Stimulated activated CD4-positive, alpha-beta T cell treated with anti-CD3 and anti-CD28 coated beads, Interleukin-15, amount 100 ng/mL, for 1 hour (primary cell): ENCODE data around the gene TCF7L2.

ENCODE experiments used
- DNase-seq, 2 donors: peaks; one replicate each; pipeline ENCODE4 v3.0.0-alpha.2; 2020; ENCODE audit warnings: low read depth in 1 of 2, low spot score in 1 of 2

The TCF7L2 gene

DNA sequence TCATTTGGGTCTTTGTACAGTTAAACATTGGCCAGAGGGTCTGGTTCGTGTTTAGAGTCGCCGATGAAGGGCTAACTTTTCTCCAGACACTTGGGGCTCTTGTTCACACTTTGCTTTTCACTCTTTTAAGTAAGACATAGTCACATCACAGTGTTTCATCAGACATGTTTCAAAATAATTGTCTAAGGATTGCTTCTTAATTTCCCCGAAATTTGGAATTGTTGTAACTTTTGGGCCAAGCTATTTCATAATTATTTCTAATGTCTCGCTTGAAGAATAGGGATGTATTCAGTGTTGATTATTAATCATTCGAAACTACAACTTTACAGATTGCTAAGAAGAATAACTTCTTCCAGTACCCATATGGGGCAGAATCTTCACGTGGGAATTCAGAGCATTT is 92.8 kb downstream of the TCF7L2 start:
- no peak for DNase-seq

GRCh38 chr10:113044016-113044755 is 94.1 kb downstream of the TCF7L2 start:
- DNase-seq, result no peak

GRCh38 chr10:113045147-113046055 is 95.4 kb downstream of the TCF7L2 start:
- no peak for DNase-seq

GRCh38 chr10:113047151-113047550 is 97.1 kb downstream of the TCF7L2 start:
- DNase-seq, result no peak

- DNase-seq, result no peak
Measured at GRCh38 chr10:113047605-113047962, 97.5 kb downstream of the TCF7L2 start.

DNA sequence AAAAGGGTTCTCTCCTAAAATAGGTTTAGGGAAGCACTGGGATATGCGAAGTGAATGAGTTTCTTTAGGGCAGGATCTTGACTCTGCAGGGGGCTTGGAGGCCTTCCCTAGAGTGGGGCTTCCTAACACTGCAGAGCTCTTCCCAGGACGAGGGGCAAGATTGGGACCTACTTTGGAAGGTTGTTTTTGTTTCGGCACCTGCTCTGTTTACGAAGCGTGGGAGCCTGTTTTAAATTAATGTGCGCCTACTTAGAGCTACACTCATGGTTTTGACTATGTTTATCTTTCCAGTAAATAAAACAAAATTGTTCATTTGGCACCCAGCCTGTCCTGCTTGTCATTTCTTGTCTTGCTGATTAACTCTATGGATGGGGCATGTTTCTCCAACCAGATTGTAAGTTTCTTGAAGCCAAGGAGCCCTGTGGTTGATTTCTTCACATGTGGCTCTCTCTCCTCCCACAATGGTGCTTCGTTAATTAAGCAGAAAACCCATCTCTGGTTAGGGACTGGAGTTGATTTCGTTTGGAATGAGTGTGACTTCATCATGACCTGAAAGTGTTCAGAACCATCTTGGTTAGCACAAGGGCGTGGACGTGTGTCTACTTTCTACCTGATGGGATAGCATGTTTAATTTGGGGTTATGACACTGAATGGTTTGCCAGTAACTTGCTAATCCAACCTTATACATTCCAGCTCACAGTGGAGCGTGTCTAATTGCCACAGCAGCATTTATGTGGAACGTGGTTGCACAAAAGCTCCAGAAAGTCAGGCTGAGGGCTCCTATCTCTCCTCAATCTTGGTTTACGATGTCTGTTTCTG is 98.1 kb downstream of the TCF7L2 start:
- DNase-seq, result no peak

DNA sequence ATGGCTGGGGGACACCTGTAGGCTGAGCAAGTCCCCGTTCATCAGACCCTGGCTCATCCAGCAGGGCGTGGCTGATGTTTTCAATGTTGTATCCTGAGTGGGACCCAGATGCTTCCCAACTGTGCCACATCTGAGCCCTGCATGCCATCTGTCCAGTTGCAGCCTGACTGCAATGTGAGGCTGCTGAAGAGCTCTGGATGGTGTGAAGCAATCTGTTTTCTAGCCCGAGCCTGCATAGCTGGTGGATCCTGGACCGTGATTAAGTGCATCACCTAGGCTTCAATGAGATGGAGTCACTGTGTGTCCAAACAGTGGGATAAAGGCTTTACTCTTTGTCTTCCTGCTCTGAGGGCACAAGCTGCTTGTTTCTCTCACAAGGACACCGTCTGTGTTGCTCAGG is 99.8 kb downstream of the TCF7L2 start:
- no peak for DNase-seq

DNA sequence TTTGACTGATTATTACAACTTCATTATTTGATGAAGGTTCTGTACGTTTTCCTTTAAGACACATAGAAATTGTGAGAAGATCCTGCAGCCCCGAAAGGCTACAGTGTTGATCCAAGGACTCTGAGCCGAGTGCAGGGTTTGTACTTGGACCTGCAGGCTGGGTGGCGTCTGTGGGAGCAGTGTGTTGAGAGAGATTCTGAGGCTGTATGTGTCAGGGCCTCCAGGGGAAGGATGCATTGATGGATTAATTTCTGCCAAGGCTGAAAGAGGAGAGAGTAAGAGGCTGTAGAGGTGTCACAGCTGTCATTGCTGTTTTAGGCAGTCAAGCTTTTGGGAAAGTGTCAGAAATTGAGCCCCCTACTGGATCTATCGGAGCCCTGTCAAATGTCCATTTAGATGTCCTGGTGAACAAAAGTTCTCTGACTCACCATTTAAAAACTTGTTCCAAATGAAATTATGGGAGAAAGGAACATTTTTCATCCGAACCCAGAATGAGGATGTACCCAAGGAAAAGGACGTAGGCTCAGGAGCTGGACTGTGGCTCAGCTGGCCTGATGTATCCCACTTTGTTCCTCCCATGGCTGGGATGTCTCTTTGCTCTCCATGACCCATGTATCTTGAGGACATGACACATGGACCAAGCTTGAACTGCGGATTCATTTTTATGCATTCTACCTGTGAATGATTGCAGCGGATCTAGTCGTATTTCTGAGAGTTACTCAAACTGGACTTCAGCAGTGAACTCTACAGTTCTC is 102.2 kb downstream of the TCF7L2 start:
- no peak for DNase-seq

DNA sequence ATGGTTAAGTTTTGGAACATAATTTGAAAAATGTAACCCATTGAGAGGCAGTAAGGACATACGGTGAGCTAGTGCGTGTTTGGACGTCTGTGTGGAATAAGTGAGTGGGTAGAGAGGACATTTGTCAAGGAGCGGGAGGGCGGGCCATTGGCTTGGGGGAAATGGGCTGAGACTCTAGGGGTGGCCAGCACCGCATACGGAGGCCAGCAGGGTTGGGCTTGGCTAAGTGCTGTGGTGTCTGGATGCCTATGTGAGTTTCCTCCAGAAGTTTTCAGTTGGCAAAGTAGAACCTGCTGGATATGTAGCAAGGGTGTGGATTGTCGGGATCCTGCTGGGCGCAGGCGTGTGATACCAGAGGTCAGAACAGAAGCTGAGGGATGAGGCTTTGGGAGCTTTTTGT is 103.0 kb downstream of the TCF7L2 start:
- DNase-seq, result no peak

DNA sequence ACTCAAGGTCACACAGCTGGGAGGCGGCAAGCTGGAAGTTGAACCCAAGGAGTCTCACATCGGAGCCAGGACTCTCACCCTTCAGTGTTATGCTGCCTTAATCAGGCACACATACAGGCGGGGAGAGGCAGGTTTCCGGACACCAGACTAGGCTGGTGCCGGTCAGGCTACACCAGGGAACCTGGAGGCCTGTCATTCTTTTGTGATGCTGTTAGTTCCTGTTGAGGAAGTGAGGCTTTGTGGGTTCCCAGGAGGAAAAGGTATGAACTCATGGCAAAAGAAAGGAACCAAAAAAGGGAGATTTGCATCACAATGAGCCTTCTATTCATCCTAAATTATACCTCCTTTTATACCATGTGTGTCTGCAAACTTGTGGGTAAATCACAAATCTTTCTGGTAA is 103.8 kb downstream of the TCF7L2 start:
- no peak for DNase-seq

DNA sequence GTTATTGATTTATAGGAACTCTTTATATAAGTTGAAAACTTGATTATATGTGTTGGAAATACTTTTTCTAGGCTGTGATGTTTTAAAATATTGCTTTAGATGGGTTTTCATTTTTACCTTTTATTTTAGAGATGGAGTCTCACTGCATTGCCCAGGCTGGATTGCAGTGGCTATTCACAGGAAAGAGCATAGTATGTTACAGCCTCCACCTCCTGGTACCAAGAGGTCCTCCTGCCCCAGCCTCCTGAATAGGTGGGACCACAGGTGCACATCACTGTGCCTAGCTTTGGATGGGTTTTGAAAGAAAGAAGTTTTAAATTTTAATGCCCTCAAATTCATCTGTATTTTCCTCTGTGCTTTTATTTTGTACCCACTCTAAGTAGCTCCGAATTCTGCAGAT is 105.4 kb downstream of the TCF7L2 start:
- DNase-seq, result no peak

DNA sequence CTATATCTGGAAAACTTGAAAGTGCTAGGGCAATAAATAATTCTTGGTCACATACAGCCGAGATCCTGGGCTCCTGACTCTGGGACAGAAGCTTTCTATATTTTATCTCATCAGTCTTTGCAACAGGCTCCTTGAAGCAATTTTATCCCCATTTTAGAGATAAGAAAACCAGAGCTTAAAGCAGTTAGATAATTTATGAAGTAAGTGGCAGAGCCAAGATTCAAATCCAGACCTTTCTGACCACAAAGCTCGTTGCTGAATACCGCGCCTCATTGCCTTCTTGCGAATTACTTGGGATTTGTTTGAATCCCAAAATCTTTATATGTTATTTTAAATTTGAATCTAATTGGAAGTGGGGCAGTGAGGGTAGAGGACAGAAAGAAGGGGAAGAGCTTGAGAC is 106.0 kb downstream of the TCF7L2 start:
- DNase-seq, result no peak

- no peak for DNase-seq
Measured at GRCh38 chr10:113056441-113057021, 106.5 kb downstream of the TCF7L2 start.

DNA sequence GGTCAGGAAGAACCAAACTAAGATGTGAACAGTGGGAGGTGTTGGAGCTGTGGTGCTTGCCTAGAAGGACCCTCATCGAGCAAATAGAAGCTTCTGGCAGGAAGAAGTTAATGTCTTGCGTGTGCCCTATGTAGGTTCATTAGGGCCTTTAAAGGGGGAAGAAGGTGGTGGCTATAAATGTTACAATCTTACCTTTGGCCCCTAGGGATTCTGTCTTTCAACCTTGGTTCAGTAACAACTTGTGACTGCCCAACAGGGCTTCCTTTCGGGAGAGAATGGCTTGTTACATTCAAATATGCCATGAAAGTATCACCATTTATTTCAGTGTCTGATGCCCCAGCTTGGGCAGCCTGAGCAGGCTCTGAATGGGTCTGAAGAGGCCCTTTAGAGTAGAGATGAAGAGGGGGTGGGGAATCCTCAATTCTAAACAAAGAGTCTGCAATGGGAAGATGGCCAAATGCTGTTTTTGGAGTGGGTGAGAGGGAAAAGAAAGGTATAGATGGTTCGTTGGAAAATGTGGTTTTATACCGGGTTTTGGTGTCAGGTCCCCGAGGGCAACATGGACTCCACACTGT is 108.0 kb downstream of the TCF7L2 start:
- DNase-seq, result no peak

DNA sequence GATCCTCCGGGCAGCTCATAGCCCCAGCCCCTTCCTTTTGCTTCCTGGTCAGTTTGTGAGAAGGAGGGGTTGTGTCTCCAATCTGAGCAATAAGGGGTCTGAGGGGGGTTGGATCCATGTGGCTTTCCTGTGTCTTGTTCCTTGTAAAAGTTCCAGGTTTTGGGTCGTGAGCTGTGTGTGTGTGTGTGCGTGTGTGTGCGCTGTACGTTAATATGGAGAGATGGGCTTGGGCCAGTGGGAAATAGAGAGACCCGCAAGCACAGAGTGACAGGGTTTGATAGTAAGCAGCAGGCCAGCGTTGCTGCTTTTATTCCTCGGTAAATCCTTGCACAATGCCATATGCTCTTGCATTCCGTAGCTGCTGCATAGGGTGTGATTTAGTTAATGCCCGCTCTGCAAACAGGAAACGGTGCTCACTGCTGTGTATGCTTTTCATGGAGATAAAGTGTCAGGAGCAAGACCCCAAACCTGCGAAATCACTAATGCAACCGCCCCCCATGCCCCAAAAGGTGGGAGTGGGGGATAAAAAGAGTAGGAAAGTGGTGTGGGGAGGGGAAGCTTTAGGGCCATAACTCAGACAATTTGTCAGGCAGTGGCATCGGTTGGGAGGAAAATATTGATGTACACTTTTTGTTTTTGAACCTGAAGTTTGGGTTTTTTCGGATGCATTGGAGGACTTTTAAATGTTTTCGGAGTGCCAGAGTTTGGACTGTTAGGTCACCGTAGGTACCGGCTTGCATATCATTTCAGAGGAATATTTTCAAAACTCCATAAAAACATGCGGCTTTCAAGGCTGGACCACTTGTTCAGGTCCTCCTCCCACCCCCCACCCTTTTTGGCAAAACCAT is 108.7 kb downstream of the TCF7L2 start:
- DNase-seq, result no peak

DNA sequence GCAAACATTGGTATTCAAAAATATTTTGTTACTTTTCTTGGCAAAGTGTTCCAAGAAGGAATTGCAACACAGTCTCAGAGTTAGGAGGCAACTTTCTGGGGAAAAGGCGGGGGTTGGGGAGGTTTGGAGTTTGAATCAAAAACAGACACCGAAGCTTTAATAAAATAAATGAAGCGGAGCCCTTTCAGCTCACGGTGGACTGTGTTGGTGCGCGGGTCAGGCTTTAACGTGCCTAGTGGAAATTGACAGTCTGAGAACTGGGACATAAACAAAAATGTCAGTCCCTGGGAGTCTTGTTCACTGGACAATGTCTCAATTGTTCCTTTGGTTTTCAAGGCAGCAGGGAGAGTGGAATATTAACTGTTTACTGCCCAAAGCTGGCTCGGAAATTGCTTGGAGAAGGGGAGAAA is 109.3 kb downstream of the TCF7L2 start:
- DNase-seq, result no peak

DNA sequence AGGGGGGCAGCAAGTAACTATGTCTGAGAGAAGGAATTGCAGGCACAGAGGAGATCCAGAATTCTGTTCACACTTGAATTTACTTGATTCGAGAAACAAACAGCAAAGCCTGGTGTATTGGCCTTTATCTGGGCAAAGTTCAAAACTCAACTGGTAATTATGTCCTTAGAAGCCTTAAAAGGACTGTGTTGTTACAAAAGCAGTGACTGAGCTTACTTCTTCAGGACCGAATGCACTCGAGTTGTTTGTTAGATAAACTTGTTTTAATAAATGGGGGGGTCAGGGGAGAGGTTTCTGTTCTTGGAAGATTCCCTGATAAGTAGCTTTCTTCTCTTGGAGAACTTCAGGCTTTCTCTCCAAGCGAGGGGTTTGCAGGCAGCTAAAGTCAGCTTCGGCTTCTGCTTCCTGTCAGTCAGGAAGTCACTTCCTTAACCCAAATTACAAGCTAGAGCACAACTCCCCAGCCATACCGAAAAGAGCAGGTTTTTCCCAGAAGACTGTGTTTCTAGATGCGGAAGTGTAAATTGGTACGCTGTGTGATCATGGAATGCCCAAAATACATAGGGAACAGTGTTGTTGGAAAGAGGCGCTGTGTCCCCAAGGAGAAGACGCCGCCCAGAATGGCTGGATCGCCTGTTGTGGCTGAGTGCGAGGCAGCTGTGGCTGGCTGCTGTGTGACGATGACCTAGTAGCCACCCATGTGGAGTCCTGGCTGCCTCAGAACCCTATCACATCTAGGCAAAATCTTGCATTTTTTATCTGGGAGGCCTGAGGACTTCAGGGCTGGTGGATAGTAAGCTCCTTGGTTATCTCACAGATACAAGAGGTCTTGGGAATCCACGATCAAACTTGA is 110.4 kb downstream of the TCF7L2 start:
- DNase-seq, result no peak

DNA sequence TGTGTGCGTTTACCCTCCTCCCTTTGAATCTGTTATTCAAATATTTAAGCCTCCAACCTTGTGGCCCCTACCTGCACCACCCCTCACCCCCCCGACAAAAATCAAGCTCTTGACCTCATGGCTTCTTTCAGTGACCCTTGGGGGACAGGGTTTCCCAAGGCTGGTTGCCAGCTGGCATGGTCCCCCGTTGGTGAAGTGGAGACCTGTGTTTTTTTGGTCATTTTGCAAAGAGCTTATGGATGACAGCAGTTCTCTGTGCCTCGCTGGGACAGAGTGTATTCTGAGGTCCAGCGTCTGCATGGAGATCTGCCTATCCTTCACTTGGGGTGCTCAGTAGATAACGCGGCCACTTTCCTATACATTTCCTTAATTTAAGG is 111.0 kb downstream of the TCF7L2 start:
- no peak for DNase-seq
